K562 (cell line): ENCODE measurements around the gene PTPN18. TPM values are rescaled to one million over a fixed set of nuclear protein-coding genes. Genes with fewer than 3 reads are reported as not detected.

Experiments used
- EP300 ChIP-seq: IDR thresholded peaks from 2 replicates; pipeline ENCODE4 v1.6.1; 2012; ENCODE audit warnings: low read length, improper control_type of control experiment
- GTF3C2 ChIP-seq: IDR thresholded peaks from 3 replicates; pipeline ENCODE4 v1.6.1; 2011; ENCODE audit warnings: borderline replicate concordance, mild to moderate bottlenecking, moderate library complexity; ENCODE audit not compliant: insufficient read length; ENCODE audit errors: extremely low read depth
- HOMEZ ChIP-seq: fragments of 250-450 bp; sonication (Bioruptor Pico); IDR thresholded peaks from 2 replicates; pipeline ENCODE4 v1.4.0; 2020; ENCODE audit warnings: mild to moderate bottlenecking, moderate library complexity
- ID3 ChIP-seq, 2 experiments: fragments of 250-450 bp in 1 of 2; fragments of 450-650 bp in 1 of 2; sonication (Bioruptor Pico) in 1 of 2; IDR thresholded peaks; 2 replicates each; pipeline versions ENCODE4 v1.6.1 to v1.8.0; 2016 to 2021; ENCODE audit warnings: mild to moderate bottlenecking in 2 of 2, moderate library complexity in 2 of 2, missing compliant biosample characterization in 1 of 2, missing genetic modification characterization in 1 of 2
- NONO ChIP-seq, 2 experiments: fragments of 200-400 bp in 1 of 2; fragments of 450-650 bp in 1 of 2; formaldehyde crosslinking in 1 of 2; IDR thresholded peaks; 2 replicates each; pipeline ENCODE4 v1.6.1; 2017; ENCODE audit warnings: low read depth in 2 of 2, mild to moderate bottlenecking in 2 of 2, moderate library complexity in 2 of 2, low read length in 1 of 2
- RERE ChIP-seq: sonication (generic); formaldehyde crosslinking; IDR thresholded peaks from 2 replicates; pipeline ENCODE4 v1.8.0; 2023; ENCODE audit warnings: missing genetic modification reagents, mild to moderate bottlenecking, borderline replicate concordance
- UBTF ChIP-seq, 2 experiments: IDR thresholded peaks; 2 replicates each; pipeline ENCODE4 v1.6.1; 2012; ENCODE audit warnings: improper control_type of control experiment in 2 of 2, low read depth in 2 of 2, low read length in 2 of 2, borderline replicate concordance in 1 of 2
- YBX1 ChIP-seq: fragments of 450-650 bp; IDR thresholded peaks from 2 replicates; pipeline ENCODE4 v1.7.1; 2016; ENCODE audit warnings: mild to moderate bottlenecking
- ZNF511 ChIP-seq: sonication (generic); formaldehyde crosslinking; IDR thresholded peaks from 2 replicates; pipeline ENCODE4 v1.8.0; 2022; ENCODE audit warnings: mild to moderate bottlenecking, missing genetic modification reagents
- ZNF586 ChIP-seq: fragments of 450-650 bp; formaldehyde crosslinking; conservative IDR thresholded peaks from 2 replicates; pipeline ENCODE4 v1.4.0; 2020; ENCODE audit warnings: mild to moderate bottlenecking, moderate library complexity
- polyA plus RNA-seq, 8 experiments: library from polyadenylated mRNA; depleted of rRNA in 4 of 8; stranded (reverse) in 5 of 8; unstranded in 3 of 8; fragments of >200 nt; fragmentation: Nextera tagmentation in 2 of 8; fragmentation: Illumina TruSeq in 1 of 8; extraction: Ambion mirVana in 2 of 8; extraction: Trizol in 1 of 8; gene quantifications; 2 replicates each; pipeline versions ENCODE4 v1.2.1 to v1.2.3, GENCODE V29; 2011 to 2014; ENCODE audit warnings: inconsistent platforms in 1 of 8, missing spikeins in 1 of 8
- total RNA-seq, 7 experiments: library from RNA; depleted of rRNA in 6 of 7; stranded (reverse); fragments of >200 nt in 6 of 7; fragmentation: Illumina TruSeq in 2 of 7; extraction: Trizol in 2 of 7; gene quantifications; 2 replicates each; pipeline versions ENCODE4 v1.2.1 to v1.2.3, GENCODE V29; 2011 to 2021; ENCODE audit warnings: low replicate concordance in 1 of 7

The PTPN18 gene
- total and polyA plus RNA-seq, 9 of the 15 experiments (the other 6 are each of a cell fraction or from before 2014, with no cell fraction given), result 11.6 to 90.7 (median 49.6) TPM

GRCh38 chr2:130372055-130372832 lies 16.4 kb downstream of the PTPN18 start (continued):
- TF ChIP-seq HOMEZ (CRISPR knock-in tag) (no peak), ZNF586 (CRISPR knock-in tag) (no peak), NONO (IDR thresholded peaks at IDR 0.05; ENCODE audit: low read depth in 2 of 2, low read length in 1 of 2) (peak; percentile 28 to 87; a peak in 1 of 4 replicates), ZNF511 (CRISPR knock-in tag) (peak; percentile 75), RERE (CRISPR knock-in tag) (no peak), ID3 (CRISPR knock-in tag; IDR thresholded peaks at IDR 0.05) (no peak), ID3 (tag; IDR thresholded peaks at IDR 0.05) (peak; percentile 64; the same call in 1 of the 2 replicates), EP300 (peak; percentile 6; the same call in 1 of the 2 replicates), GTF3C2 (no peak), UBTF (IDR thresholded peaks at IDR 0.05; ENCODE audit: borderline replicate concordance in 1 of 2, low read depth in 2 of 2, low read length in 2 of 2) (peak; percentile 83 to 95), YBX1 (no peak)
